ENCODE data around the gene DHX32.
"Not testable (repeated sequence)": the region's sequence is repeated elsewhere in the genome, so short reads cannot be mapped to it uniquely, and the experiment has no call there.

DNA sequence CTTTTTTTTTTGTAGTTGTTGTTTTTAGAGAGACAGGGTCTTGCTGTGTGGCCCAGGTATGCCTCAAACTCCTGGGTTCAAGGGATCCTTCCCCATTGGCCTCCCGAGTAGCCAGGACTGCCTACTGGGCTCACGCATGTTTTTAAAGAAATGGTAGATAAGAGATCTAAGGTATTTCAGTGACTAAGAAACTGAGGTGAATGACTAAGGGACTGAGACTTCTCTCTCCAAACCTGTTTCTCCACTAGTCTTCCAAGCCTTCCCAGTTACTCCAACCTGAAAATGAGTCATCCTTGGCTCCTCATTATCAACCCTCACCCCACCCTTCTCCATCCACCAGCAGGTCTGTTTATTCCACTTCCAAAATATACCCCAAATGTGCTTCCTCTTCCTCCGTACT, 19.9 kb upstream of the DHX32 start:
- TF ChIP-seq, protein P1, sequence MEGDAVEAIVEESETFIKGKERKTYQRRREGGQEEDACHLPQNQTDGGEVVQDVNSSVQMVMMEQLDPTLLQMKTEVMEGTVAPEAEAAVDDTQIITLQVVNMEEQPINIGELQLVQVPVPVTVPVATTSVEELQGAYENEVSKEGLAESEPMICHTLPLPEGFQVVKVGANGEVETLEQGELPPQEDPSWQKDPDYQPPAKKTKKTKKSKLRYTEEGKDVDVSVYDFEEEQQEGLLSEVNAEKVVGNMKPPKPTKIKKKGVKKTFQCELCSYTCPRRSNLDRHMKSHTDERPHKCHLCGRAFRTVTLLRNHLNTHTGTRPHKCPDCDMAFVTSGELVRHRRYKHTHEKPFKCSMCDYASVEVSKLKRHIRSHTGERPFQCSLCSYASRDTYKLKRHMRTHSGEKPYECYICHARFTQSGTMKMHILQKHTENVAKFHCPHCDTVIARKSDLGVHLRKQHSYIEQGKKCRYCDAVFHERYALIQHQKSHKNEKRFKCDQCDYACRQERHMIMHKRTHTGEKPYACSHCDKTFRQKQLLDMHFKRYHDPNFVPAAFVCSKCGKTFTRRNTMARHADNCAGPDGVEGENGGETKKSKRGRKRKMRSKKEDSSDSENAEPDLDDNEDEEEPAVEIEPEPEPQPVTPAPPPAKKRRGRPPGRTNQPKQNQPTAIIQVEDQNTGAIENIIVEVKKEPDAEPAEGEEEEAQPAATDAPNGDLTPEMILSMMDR (IDR thresholded peaks at IDR 0.05), result not testable (repeated sequence)
- TF ChIP-seq POLR2A (IDR thresholded peaks at IDR 0.05), result not testable (repeated sequence)

Measured in uterus (tissue), 2 donors.